GM12891 (cell line): Measurements from ENCODE around the gene MLH3.

Experiments used
- PAX5 ChIP-seq: IDR thresholded peaks from 2 replicates; pipeline ENCODE4 v1.6.1; 2011; ENCODE audit warnings: low read length, moderate library complexity, mild to moderate bottlenecking; ENCODE audit not compliant: insufficient read depth, severe bottlenecking
- POLR2A ChIP-seq: IDR thresholded peaks from 2 replicates; pipeline ENCODE4 v1.6.1; 2011; ENCODE audit warnings: low read depth, low read length, control low read depth
- POLR2AphosphoS5 ChIP-seq: IDR thresholded peaks from 2 replicates; pipeline ENCODE4 v1.6.1; 2011; ENCODE audit warnings: low read depth, low read length, control low read depth
- SPI1 ChIP-seq: IDR thresholded peaks from 2 replicates; pipeline ENCODE4 v1.6.1; 2011; ENCODE audit warnings: low read depth, low read length, control low read depth
- TAF1 ChIP-seq: IDR thresholded peaks from 2 replicates; pipeline ENCODE4 v1.6.1; 2011; ENCODE audit warnings: low read depth, low read length, control low read depth

- TF ChIP-seq POLR2AphosphoS5 = no peak; the same call in 1 of the 2 replicates
- no peak for TF ChIP-seq POLR2A
- no peak for TF ChIP-seq TAF1
- no peak for TF ChIP-seq SPI1
- TF ChIP-seq PAX5 = no peak
Observed at GRCh38 chr14:75003250-75004027, 47.8 kb downstream of the MLH3 start.
